ENCODE results near the gene LRGUK.

DNA sequence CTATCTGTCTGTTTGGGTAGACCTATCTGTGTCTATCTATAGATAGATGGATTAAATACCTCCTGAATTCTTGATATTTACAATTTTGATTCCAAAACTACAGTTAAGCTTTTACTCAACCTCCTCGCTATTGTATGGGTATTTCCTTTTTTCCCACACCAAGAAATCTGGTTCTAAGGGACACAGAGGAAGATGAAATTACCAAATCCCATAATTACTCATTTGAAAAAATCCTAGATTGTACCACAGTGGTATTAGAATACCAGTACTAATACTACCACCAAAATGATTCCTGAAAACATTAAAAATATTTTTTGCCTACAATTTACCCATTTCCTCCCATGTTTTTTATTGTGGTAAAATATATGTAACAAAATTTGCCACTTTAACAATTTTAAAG lies 53.2 kb downstream of the LRGUK start:
- TF ChIP-seq POLR2A (IDR thresholded peaks at IDR 0.05; ENCODE audit: borderline replicate concordance, extremely low read depth, insufficient read depth, insufficient read length) (no peak), TCF7L2 (IDR thresholded peaks at IDR 0.05; ENCODE audit: borderline replicate concordance, extremely low read depth, insufficient read depth, insufficient read length) (no peak), CTCF (IDR thresholded peaks at IDR 0.05 in 2 of 3, conservative IDR thresholded peaks at IDR 0.05 in 1 of 3; ENCODE audit: borderline replicate concordance in 1 of 3, insufficient read depth in 1 of 3, low read depth in 2 of 3, low read length in 2 of 3) (no peak), POLR2AphosphoS5 (IDR thresholded peaks at IDR 0.05; ENCODE audit: low read depth, low read length) (no peak)

All from HCT116 (cell line).